Spleen (tissue), 11 donors: ENCODE measurements around the gene VAC14. TPM values are rescaled to one million over a fixed set of nuclear protein-coding genes. Genes with fewer than 3 reads are reported as not detected.

Experiments
- DNase-seq: peaks from one replicate; pipeline ENCODE4 v3.0.0-alpha.2; 2020
- H3K27ac ChIP-seq, 8 donors: fragments of 200-600 bp; sonication (generic) in 7 of 8; 1 replicate in 4 of 8; 2 replicates in 4 of 8; pipeline versions ENCODE4 v1.5.0 to v1.8.0; 2016 to 2021; ENCODE audit warnings: inconsistent platforms in 4 of 8, mild to moderate bottlenecking in 4 of 8, moderate library complexity in 1 of 8
- H3K27me3 ChIP-seq, 7 donors: fragments of 200-600 bp; sonication (generic) in 6 of 7; replicated peaks in 1 of 7; 1 replicate in 4 of 7; 2 replicates in 3 of 7; pipeline versions ENCODE4 v1.5.0 to v1.8.0; 2016 to 2021; ENCODE audit warnings: inconsistent platforms in 3 of 7, mild to moderate bottlenecking in 1 of 7
- H3K36me3 ChIP-seq, 6 donors: fragments of 200-600 bp; sonication (generic) in 5 of 6; 1 replicate in 4 of 6; 2 replicates in 2 of 6; pipeline versions ENCODE4 v1.5.0 to v1.8.0; 2016 to 2021; ENCODE audit warnings: inconsistent platforms in 2 of 6
- H3K4me1 ChIP-seq, 6 donors: fragments of 200-600 bp; sonication (generic) in 5 of 6; 1 replicate in 3 of 6; 2 replicates in 3 of 6; pipeline versions ENCODE4 v1.5.0 to v1.8.0; 2016 to 2021; ENCODE audit warnings: inconsistent platforms in 3 of 6
- H3K4me3 ChIP-seq, 8 donors: fragments of 200-600 bp; sonication (generic) in 7 of 8; 1 replicate in 4 of 8; 2 replicates in 4 of 8; pipeline versions ENCODE4 v1.5.0 to v1.8.0; 2016 to 2021; ENCODE audit warnings: inconsistent platforms in 4 of 8, mild to moderate bottlenecking in 4 of 8, moderate library complexity in 2 of 8
- H3K9me3 ChIP-seq, 8 donors: fragments of 200-600 bp; sonication (generic) in 7 of 8; 1 replicate in 4 of 8; 2 replicates in 4 of 8; pipeline versions ENCODE4 v1.5.0 to v1.8.0; 2016 to 2021; ENCODE audit warnings: inconsistent platforms in 4 of 8
- POLR2A ChIP-seq, 3 donors: fragments of 450-650 bp; IDR thresholded peaks; one replicate each; pipeline ENCODE4 v1.5.1; 2017; ENCODE audit warnings: antibody characterized with exemption in 3 of 3, mild to moderate bottlenecking in 1 of 3
- POLR2AphosphoS5 ChIP-seq, 3 donors: sonication (generic); formaldehyde crosslinking; IDR thresholded peaks; one replicate each; pipeline ENCODE4 v1.5.1; 2017; ENCODE audit warnings: antibody characterized with exemption in 3 of 3
- WGBS, 5 donors: extraction: QIAGEN DNeasy Blood & Tissue Kit in 3 of 5; methylation state at CpG; one replicate each; pipeline versions ENCODE4 v1.1.5 to v1.1.7; 2013 to 2018; 5-methylcytosine and 5-hydroxymethylcytosine counted together
- intact Hi-C: fragments of 100-400 bp; cut with DNase I; formaldehyde crosslinking; loops from one replicate; pipeline ENCODE4 v1.15.0; 2023; ENCODE audit warnings: low total_unique reads
- polyA plus RNA-seq, 3 donors: library from polyadenylated mRNA; stranded (reverse); fragments of 200-250 nt; gene quantifications; one replicate each; pipeline ENCODE4 v1.2.1, GENCODE V29; 2013
- total RNA-seq, 7 donors: library from RNA; depleted of rRNA in 3 of 7; stranded (reverse); fragments of >200 nt in 3 of 7; fragmentation: NEBNext Ultra II Directional in 4 of 7; extraction: Animal tissue kit (Norgen Biotek cat#: 25700) in 4 of 7; gene quantifications; one replicate each; pipeline versions ENCODE4 v1.1.0 to v1.2.1, GENCODE V29; 2016 to 2021
- TF ChIP-seq, protein P1 (sequence below), 11 experiments: fragments of 200-600 bp in 7 of 11; fragments of 450-650 bp in 4 of 11; sonication (generic) in 4 of 11; IDR thresholded peaks in 8 of 11; conservative IDR thresholded peaks in 3 of 11; 1 replicate in 7 of 11; 2 replicates in 4 of 11; pipeline versions ENCODE4 v1.4.0 to v1.8.0; 2016 to 2021; ENCODE audit warnings: antibody characterized with exemption in 11 of 11, inconsistent platforms in 4 of 11, mild to moderate bottlenecking in 1 of 11
- donor health status: healthy with polysubstance abuse.
- donor health status: DM: no; HTN: no; CAD: no; lungs with moderate emphysema.
- donor health status: DM: no; HTN: no; CAD: no.
- donor health status: Bipolar disorder and iron deficiency.
- donor health status: healthy.
- donor health status: DM: no; HTN: no; CAD: no.
- donor health status: DM: yes; HTN: yes; CAD: no.

Gene VAC14
- total and polyA plus RNA-seq, 10 donors: 29.1 to 70.0 (median 48.1) TPM

DNA sequence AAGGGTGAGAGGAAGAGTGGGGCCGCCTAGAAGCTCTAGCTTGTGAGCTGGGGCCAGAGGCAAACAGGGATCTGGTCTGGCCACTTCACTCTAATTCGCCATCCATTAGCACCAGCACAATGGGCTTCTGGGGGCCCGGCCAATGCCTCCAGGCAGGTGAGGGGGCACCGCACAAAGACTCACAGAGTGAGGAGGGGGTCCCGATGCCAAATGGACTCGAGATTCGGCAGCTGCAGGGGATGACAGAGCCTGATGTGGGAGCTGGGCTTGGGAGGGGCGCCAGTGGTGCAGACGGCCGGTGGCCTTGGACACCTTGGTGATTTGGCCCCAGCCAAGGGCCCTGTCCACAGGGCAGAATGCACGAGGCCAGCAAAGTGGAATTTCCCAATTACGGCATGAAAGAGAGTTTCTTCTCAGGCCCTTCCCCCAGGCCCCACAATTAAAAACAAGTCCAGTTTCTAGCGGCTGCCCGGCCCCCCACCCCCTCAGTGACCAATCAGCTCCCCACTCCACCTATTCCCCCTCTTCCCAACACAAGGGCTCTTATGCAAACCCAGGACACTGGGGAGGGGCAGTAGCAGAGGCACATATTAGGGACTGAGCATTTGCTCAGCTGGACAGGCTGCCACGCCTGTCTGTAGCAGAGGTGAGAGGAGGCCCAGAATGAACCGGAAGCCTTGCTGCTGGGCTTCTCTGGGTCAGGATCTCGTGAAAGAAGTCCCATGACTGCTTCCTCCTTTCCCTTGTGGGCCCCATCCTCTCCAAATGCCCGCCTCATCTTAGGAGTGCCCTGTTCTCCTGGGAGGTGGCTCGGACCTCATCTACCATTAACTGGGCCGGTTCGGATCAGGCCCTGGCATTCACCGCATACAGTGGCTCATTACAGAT is 75.7 kb downstream of the VAC14 start:
- peaks cover 0 to 30% (median 3%) of the 10 kb centered on the region in 6 donors for H3K4me1 ChIP-seq
- DNase-seq: no peak

DNA sequence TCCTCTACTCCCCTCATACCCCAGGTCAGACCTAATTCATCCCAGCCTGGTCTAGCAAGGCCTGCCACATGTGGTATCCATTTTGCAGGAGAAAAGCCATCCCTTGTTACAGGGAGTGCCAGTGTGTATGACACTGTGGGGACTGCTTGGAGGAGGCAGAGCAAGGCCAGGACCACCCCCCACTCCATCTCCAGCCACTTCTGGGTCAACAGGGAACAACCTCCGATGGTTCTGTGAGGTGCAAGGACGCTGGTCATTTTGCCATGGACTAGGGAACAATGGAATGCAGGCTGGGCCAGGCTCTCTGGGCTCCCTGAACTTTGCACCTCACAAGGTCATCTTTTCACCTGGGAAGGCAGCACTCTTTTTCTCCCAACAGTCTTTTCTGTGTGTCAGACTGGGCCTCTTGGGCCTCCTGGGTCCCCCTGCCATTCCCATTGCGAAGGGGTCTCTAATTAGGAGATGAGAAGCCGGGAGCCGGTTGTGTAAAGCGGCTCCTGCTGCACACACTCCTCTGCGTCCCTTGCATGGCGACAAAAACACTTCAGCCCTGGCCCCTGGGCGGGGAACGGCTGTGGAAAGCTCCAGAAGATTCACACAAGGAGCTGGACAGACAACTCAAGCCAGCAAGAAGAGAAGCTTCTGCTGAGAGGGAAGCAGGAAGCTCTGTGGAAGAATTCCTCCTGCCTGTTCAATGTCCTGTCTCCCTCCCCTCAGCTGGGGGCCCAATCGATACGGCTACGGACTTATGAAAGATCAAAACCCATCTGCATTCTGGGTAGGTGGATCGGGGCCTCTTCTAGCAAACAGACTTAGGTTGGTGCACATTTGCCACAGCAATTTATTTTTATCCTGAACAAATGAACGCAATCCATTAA is 76.6 kb downstream of the VAC14 start:
- H3K27ac ChIP-seq: peak overlapping the region in 7 of 8 donors; percentile 29 to 75 (median 71)
- no peak for DNase-seq
- H3K4me1 ChIP-seq: peaks cover 0 to 30% (median 3%) of the 10 kb centered on the region in 6 donors
- H3K27me3 ChIP-seq: no peaks in the 10 kb centered on the region
- intact Hi-C loops: no loop called here
- TF ChIP-seq POLR2A (IDR thresholded peaks at IDR 0.05) (no peak), POLR2AphosphoS5 (IDR thresholded peaks at IDR 0.05) (no peak)
- TF ChIP-seq, protein P1, sequence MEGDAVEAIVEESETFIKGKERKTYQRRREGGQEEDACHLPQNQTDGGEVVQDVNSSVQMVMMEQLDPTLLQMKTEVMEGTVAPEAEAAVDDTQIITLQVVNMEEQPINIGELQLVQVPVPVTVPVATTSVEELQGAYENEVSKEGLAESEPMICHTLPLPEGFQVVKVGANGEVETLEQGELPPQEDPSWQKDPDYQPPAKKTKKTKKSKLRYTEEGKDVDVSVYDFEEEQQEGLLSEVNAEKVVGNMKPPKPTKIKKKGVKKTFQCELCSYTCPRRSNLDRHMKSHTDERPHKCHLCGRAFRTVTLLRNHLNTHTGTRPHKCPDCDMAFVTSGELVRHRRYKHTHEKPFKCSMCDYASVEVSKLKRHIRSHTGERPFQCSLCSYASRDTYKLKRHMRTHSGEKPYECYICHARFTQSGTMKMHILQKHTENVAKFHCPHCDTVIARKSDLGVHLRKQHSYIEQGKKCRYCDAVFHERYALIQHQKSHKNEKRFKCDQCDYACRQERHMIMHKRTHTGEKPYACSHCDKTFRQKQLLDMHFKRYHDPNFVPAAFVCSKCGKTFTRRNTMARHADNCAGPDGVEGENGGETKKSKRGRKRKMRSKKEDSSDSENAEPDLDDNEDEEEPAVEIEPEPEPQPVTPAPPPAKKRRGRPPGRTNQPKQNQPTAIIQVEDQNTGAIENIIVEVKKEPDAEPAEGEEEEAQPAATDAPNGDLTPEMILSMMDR (IDR thresholded peaks at IDR 0.05 in 8 of 11, conservative IDR thresholded peaks at IDR 0.05 in 3 of 11): no peak
- WGBS, 5 donors: 83 to 92% (median 89%) methylated on average over 15 of the region's 15 CpGs
- H3K4me3 ChIP-seq: no peak overlapping the region
- H3K36me3 ChIP-seq: peaks cover 0 to 100% (median 39%) of the 10 kb centered on the region in 6 donors
- H3K9me3 ChIP-seq: no peaks in the 10 kb centered on the region

More for the DNA sequence above, 75.7 kb downstream of the VAC14 start:
- TF ChIP-seq, protein P1 (IDR thresholded peaks at IDR 0.05 in 8 of 11, conservative IDR thresholded peaks at IDR 0.05 in 3 of 11): no peak
- TF ChIP-seq POLR2A (IDR thresholded peaks at IDR 0.05) (no peak), POLR2AphosphoS5 (IDR thresholded peaks at IDR 0.05) (no peak)
- 80 to 86% (median 84%) methylated on average over 21 to 22 of the region's 22 CpGs for WGBS, 5 donors
- Histone ChIP-seq H3K4me3 (no peak overlapping the region), H3K36me3 (peaks cover 0 to 100% (median 36%) of the 10 kb centered on the region in 6 donors), H3K27me3 (no peaks in the 10 kb centered on the region), H3K9me3 (no peaks in the 10 kb centered on the region), H3K27ac (peak overlapping the region in 7 of 8 donors; percentile 45 to 75 (median 71))
- intact Hi-C loops: no loop called here

DNA sequence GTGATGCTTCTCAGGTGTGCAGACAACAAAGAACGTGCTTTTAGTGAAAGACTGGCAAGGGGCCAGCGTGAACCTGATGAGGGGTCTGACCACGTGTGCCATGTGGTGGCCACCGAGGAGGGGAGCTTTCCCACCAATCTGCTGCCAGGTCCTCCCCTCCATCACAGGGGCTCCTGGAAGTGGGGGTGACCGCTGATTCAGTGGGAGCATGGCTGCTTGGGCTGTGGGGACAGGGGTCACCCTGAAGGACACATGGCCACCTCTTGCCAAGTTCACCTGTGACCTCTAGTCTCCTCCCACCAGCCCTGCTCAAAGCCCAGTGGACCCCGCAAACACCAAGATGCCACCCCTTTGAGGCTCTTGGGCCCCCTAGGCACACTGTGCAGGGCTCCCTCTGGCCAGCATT is 77.2 kb downstream of the VAC14 start:
- no peak overlapping the region for H3K4me3 ChIP-seq
- no peaks in the 10 kb centered on the region for H3K9me3 ChIP-seq
- peaks cover 0 to 100% (median 34%) of the 10 kb centered on the region in 6 donors for H3K36me3 ChIP-seq
- TF ChIP-seq POLR2AphosphoS5 (IDR thresholded peaks at IDR 0.05) (no peak), POLR2A (IDR thresholded peaks at IDR 0.05) (no peak)
- TF ChIP-seq, protein P1 (IDR thresholded peaks at IDR 0.05 in 8 of 11, conservative IDR thresholded peaks at IDR 0.05 in 3 of 11): no peak
- WGBS, 5 donors: 83 to 98% (median 92%) methylated on average over 5 to 6 of the region's 6 CpGs
- H3K4me1 ChIP-seq: peaks cover 0 to 30% (median 3%) of the 10 kb centered on the region in 6 donors
- H3K27ac ChIP-seq: peak overlapping the region in 5 of 8 donors; percentile 13 to 75 (median 71)
- no peak for DNase-seq
- intact Hi-C loops: no loop called here
- H3K27me3 ChIP-seq: no peaks in the 10 kb centered on the region
